Measurements from ENCODE around the gene KRTAP6-2. TPM values are rescaled to one million over a fixed set of nuclear protein-coding genes. Genes with fewer than 3 reads are reported as not detected.

The KRTAP6-2 gene
- total and polyA plus RNA-seq, 12 donors, result not detected

GRCh38 chr21:30600787-30601186 is 2.1 kb upstream of the KRTAP6-2 start, which contains the start of gene KRTAP22-1:
Gene KRTAP22-1 (plus strand): TSS chr21:30601087.
- WGBS, 2 donors, result 44 to 95% methylated on average over 1 of the region's 1 CpG
- no peaks in the 10 kb centered on the region for H3K27me3 ChIP-seq
- H3K4me3 ChIP-seq, result no peak within 1 kb of the TSS
- no peaks in the 10 kb centered on the region for H3K4me1 ChIP-seq
- no peak for TF ChIP-seq CTCF (IDR thresholded peaks at IDR 0.05)
- ATAC-seq (no peak), DNase-seq (no peak)
- H3K36me3 ChIP-seq, result no peaks in the 10 kb centered on the region
- intact Hi-C loops (cut with DNase I), result no loop called here
- peaks cover 0 to 6% (median 0%) of the 10 kb centered on the region in 11 donors for H3K9me3 ChIP-seq
- no peak within 1 kb of the TSS for H3K27ac ChIP-seq

- Histone ChIP-seq H3K36me3 (no peaks in the 10 kb centered on the region), H3K27me3 (no peaks in the 10 kb centered on the region), H3K9me3 (no peaks in the 10 kb centered on the region), H3K4me1 (no peaks in the 10 kb centered on the region), H3K27ac (no peak within 1 kb of the TSS), H3K4me3 (no peak within 1 kb of the TSS)
- WGBS, 2 donors, result 91% methylated on average over 4 of the region's 4 CpGs
- intact Hi-C loops (cut with DNase I), result no loop called here
- TF ChIP-seq CTCF (IDR thresholded peaks at IDR 0.05), result no peak
- ATAC-seq, result no peak
- no peak for DNase-seq
Observed at GRCh38 chr21:30592140-30592539, 6.6 kb downstream of the KRTAP6-2 start, which contains the start of gene KRTAP6-3. Gene KRTAP6-3 (plus strand): TSS chr21:30592440. CDS start chr21:30592446, 6 bp downstream.

- DNase-seq (no peak), ATAC-seq (no peak)
- Histone ChIP-seq H3K4me1 (no peaks in the 10 kb centered on the region), H3K4me3 (no peak within 1 kb of the TSS), H3K9me3 (no peaks in the 10 kb centered on the region), H3K27me3 (no peaks in the 10 kb centered on the region), H3K36me3 (no peaks in the 10 kb centered on the region), H3K27ac (no peak within 1 kb of the TSS)
- TF ChIP-seq CTCF (IDR thresholded peaks at IDR 0.05), result no peak
- intact Hi-C loops (cut with DNase I), result no loop called here
Observed at GRCh38 chr21:30590297-30590696, 8.4 kb downstream of the KRTAP6-2 start, which contains the start of gene KRTAP22-2. Gene KRTAP22-2 (minus strand): TSS chr21:30590397.

- Histone ChIP-seq H3K27me3 (no peaks in the 10 kb centered on the region), H3K36me3 (no peaks in the 10 kb centered on the region), H3K4me1 (no peaks in the 10 kb centered on the region), H3K27ac (no peak overlapping the region), H3K9me3 (no peaks in the 10 kb centered on the region), H3K4me3 (no peak overlapping the region)
- WGBS, 2 donors, result 64 to 65% methylated on average over 1 of the region's 1 CpG
- ATAC-seq, result no peak
- TF ChIP-seq CTCF (IDR thresholded peaks at IDR 0.05), result no peak
- no peak for DNase-seq
- intact Hi-C loops (cut with DNase I), result no loop called here
Observed at GRCh38 chr21:30582870-30583269, 15.8 kb downstream of the KRTAP6-2 start.

All from heart right ventricle (tissue), 16 donors.